Inferior parietal cortex (tissue), 1 donor: ENCODE data around the gene EBNA1BP2.
"Not testable (repeated sequence)": the region's sequence is repeated elsewhere in the genome, so short reads cannot be mapped to it uniquely, and the experiment has no call there.

ENCODE experiments used
- DNase-seq: peaks from one replicate; pipeline ENCODE4 v3.0.0-alpha.2; 2016; ENCODE audit errors: extremely low spot score

The EBNA1BP2 gene

DNA sequence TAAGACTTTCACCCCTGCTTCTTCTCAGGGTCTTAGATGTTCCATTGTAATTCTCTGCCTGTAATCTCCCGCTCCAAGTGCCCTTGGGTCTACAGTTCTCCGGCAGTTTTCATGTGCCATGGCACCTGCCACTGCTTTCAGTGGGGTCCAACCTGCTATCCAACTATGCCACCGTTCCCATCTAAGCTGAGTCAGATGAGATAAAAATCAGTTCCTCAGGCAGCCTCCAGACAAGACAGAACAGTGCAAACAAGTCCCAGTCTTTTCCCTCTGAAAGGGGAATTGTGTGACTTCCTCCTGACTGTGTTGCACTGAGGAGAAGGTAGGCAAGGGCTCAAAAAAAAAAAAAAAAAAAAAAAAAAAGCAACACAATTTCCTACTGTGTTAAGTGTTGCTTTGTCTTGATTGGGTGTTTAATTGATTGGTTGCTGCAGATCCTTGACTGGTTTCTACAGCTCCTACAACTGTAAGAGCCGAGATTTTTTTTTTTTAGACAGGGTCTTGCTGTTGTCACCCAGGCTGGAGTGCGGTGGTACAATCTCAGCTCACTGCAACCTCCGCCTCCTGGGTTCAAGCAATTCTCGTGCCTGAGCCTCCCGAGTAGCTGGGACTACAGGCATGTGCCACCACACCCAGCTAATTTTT, 50.7 kb downstream of the EBNA1BP2 start:
- no peak for DNase-seq

- DNase-seq: not testable (repeated sequence)
Measured at GRCh38 chr1:43119928-43120586, 52.0 kb downstream of the EBNA1BP2 start.
